ENCODE results near the gene REXO4.

The REXO4 gene

GRCh38 chr9:133375116-133375723, 42.6 kb downstream of the REXO4 start:
- Histone ChIP-seq H3K36me3 (peaks cover 34% of the 10 kb centered on the region), H3K27me3 (no peaks in the 10 kb centered on the region), H3K4me1 (peaks cover 3% of the 10 kb centered on the region), H3K9me3 (no peaks in the 10 kb centered on the region), H3K4me3 (ENCODE audit: low read depth, low read length) (peak overlapping the region; percentile 90)
- TF ChIP-seq CTCF (IDR thresholded peaks at IDR 0.05; ENCODE audit: low read depth, low read length), result no peak
- no peak for DNase-seq

GRCh38 chr9:133374612-133375115, 43.1 kb downstream of the REXO4 start:
- no peak for TF ChIP-seq CTCF (IDR thresholded peaks at IDR 0.05; ENCODE audit: low read depth, low read length)
- peaks cover 39% of the 10 kb centered on the region for H3K36me3 ChIP-seq
- peak overlapping the region; percentile 90 for H3K4me3 ChIP-seq (ENCODE audit: low read depth, low read length)
- no peaks in the 10 kb centered on the region for H3K9me3 ChIP-seq
- no peaks in the 10 kb centered on the region for H3K27me3 ChIP-seq
- peaks cover 7% of the 10 kb centered on the region for H3K4me1 ChIP-seq
- no peak for DNase-seq

GRCh38 chr9:133372144-133372543, 45.7 kb downstream of the REXO4 start:
- no peaks in the 10 kb centered on the region for H3K9me3 ChIP-seq
- H3K27me3 ChIP-seq, result no peaks in the 10 kb centered on the region
- no peak for TF ChIP-seq CTCF (IDR thresholded peaks at IDR 0.05; ENCODE audit: low read depth, low read length)
- peaks cover 25% of the 10 kb centered on the region for H3K4me1 ChIP-seq
- no peak for DNase-seq
- H3K36me3 ChIP-seq, result peaks cover 61% of the 10 kb centered on the region
- H3K4me3 ChIP-seq (ENCODE audit: low read depth, low read length), result no peak overlapping the region

- Histone ChIP-seq H3K4me1 (peaks cover 25% of the 10 kb centered on the region), H3K36me3 (peaks cover 70% of the 10 kb centered on the region), H3K4me3 (ENCODE audit: low read depth, low read length) (no peak overlapping the region), H3K9me3 (no peaks in the 10 kb centered on the region), H3K27me3 (no peaks in the 10 kb centered on the region)
- no peak for TF ChIP-seq CTCF (IDR thresholded peaks at IDR 0.05; ENCODE audit: low read depth, low read length)
- DNase-seq, result no peak
Measured at GRCh38 chr9:133371261-133371711, 46.5 kb downstream of the REXO4 start.

- Histone ChIP-seq H3K36me3 (peaks cover 76% of the 10 kb centered on the region), H3K27me3 (no peaks in the 10 kb centered on the region), H3K4me1 (peaks cover 25% of the 10 kb centered on the region), H3K9me3 (no peaks in the 10 kb centered on the region), H3K4me3 (ENCODE audit: low read depth, low read length) (no peak overlapping the region)
- DNase-seq, result no peak
- no peak for TF ChIP-seq CTCF (IDR thresholded peaks at IDR 0.05; ENCODE audit: low read depth, low read length)
Measured at GRCh38 chr9:133370685-133371084, 47.1 kb downstream of the REXO4 start.

GRCh38 chr9:133369933-133370332, 47.9 kb downstream of the REXO4 start:
- Histone ChIP-seq H3K4me1 (peaks cover 25% of the 10 kb centered on the region), H3K9me3 (no peaks in the 10 kb centered on the region), H3K4me3 (ENCODE audit: low read depth, low read length) (no peak overlapping the region), H3K27me3 (no peaks in the 10 kb centered on the region), H3K36me3 (peaks cover 83% of the 10 kb centered on the region)
- no peak for TF ChIP-seq CTCF (IDR thresholded peaks at IDR 0.05; ENCODE audit: low read depth, low read length)
- DNase-seq, result no peak
